Upper lobe of left lung (tissue), 6 donors: ENCODE data around the gene ZPBP. TPM values are rescaled to one million over a fixed set of nuclear protein-coding genes. Genes with fewer than 3 reads are reported as not detected.
"Not testable (repeated sequence)": the region's sequence is repeated elsewhere in the genome, so short reads cannot be mapped to it uniquely, and the experiment has no call there.

ENCODE experiments used
- ATAC-seq, 2 donors: fragments of 200-7000 bp; cut with Tn5 transposase; one replicate each; pipeline ENCODE4 v1.9.1; 2022; ENCODE audit warnings: mild to moderate bottlenecking in 2 of 2, moderate library complexity in 2 of 2; ENCODE audit not compliant: low FRiP score in 2 of 2
- DNase-seq, 2 donors: peaks; one replicate each; pipeline ENCODE4 v3.0.0-alpha.2; 2019 to 2020
- H3K27ac ChIP-seq, 4 donors: fragments of 200-600 bp; sonication (generic); one replicate each; pipeline ENCODE4 v1.5.1; 2016 to 2019
- H3K27me3 ChIP-seq, 4 donors: fragments of 200-600 bp; sonication (generic); one replicate each; pipeline ENCODE4 v1.5.1; 2017 to 2019
- H3K36me3 ChIP-seq, 4 donors: fragments of 200-600 bp; sonication (generic); one replicate each; pipeline ENCODE4 v1.5.1; 2016 to 2019
- H3K4me1 ChIP-seq, 4 donors: fragments of 200-600 bp; sonication (generic); one replicate each; pipeline ENCODE4 v1.5.1; 2018 to 2019
- H3K4me3 ChIP-seq, 4 donors: fragments of 200-600 bp; sonication (generic); one replicate each; pipeline ENCODE4 v1.5.1; 2017 to 2019; ENCODE audit warnings: mild to moderate bottlenecking in 2 of 4, moderate library complexity in 1 of 4
- H3K9me3 ChIP-seq, 4 donors: fragments of 200-600 bp; sonication (generic); one replicate each; pipeline ENCODE4 v1.5.1; 2018 to 2019
- CTCF ChIP-seq, 6 experiments: fragments of 450-650 bp in 4 of 6; fragments of 200-600 bp in 2 of 6; sonication (generic) in 2 of 6; IDR thresholded peaks; one replicate each; pipeline ENCODE4 v1.5.1; 2016 to 2019; ENCODE audit warnings: antibody characterized with exemption in 6 of 6
- EP300 ChIP-seq, 4 donors: sonication (generic); formaldehyde crosslinking; IDR thresholded peaks; one replicate each; pipeline ENCODE4 v1.5.1; 2017; ENCODE audit warnings: antibody characterized with exemption in 4 of 4, control low read depth in 2 of 4
- POLR2A ChIP-seq, 4 donors: fragments of 450-650 bp; IDR thresholded peaks; one replicate each; pipeline ENCODE4 v1.5.1; 2016 to 2017; ENCODE audit warnings: antibody characterized with exemption in 4 of 4, mild to moderate bottlenecking in 2 of 4
- POLR2AphosphoS5 ChIP-seq, 2 donors: sonication (generic); formaldehyde crosslinking; IDR thresholded peaks; one replicate each; pipeline ENCODE4 v1.5.1; 2017; ENCODE audit warnings: antibody characterized with exemption in 2 of 2
- WGBS, 2 donors: methylation state at CpG; one replicate each; pipeline ENCODE4 v1.1.5; 2017 to 2018; 5-methylcytosine and 5-hydroxymethylcytosine counted together
- total RNA-seq, 6 donors: library from RNA; depleted of rRNA in 4 of 6; stranded (reverse); fragments of >200 nt in 4 of 6; gene quantifications; one replicate each; pipeline versions ENCODE4 v1.1.0 to v1.2.1, GENCODE V29; 2016 to 2021
- donor health status: DM: no; HTN: no; CAD: no; lungs with moderate emphysema.
- donor health status: DM: no; HTN: yes; CAD: no; lungs with severe emphysema.

The ZPBP gene
- total RNA-seq, 6 donors from 2014 or later = 0.23 TPM; not detected in 5

GRCh38 chr7:50056131-50056530 lies 36.9 kb downstream of the ZPBP start:
- no peaks in the 10 kb centered on the region for H3K4me1 ChIP-seq

DNA sequence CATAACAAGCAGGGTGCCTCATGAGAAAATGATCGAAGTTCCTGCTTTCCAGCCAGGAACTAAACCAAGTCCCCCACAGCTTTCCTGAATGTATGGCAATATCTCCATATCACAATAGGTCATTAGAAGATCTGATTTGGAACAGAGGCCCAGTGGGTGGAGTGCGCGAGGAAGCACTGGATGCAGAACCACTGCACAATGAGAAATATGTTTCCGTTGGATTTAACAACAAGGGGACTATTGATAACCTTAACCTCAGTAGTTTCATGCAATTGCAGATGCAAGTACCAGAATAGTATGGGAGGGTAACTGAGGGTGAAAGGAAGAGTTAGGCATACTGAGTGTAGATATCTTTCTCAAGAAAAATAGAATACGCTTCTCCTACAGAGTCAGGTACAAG lies 45.3 kb downstream of the ZPBP start:
- H3K27ac ChIP-seq = no peak overlapping the region
- no peak for TF ChIP-seq POLR2A (IDR thresholded peaks at IDR 0.05)
- no peak for TF ChIP-seq POLR2AphosphoS5 (IDR thresholded peaks at IDR 0.05)
- TF ChIP-seq EP300 (IDR thresholded peaks at IDR 0.05) = no peak
- TF ChIP-seq CTCF (IDR thresholded peaks at IDR 0.05) = no peak
- no peaks in the 10 kb centered on the region for H3K27me3 ChIP-seq
- no peak for DNase-seq
- ATAC-seq = no peak
- no peak overlapping the region for H3K4me3 ChIP-seq
- H3K36me3 ChIP-seq = no peaks in the 10 kb centered on the region
- no peaks in the 10 kb centered on the region for H3K9me3 ChIP-seq
- 82 to 90% methylated on average over 5 of the region's 5 CpGs for WGBS, 2 donors
- H3K4me1 ChIP-seq = no peaks in the 10 kb centered on the region

More at GRCh38 chr7:50056131-50056530, 36.9 kb downstream of the ZPBP start:
- 63 to 78% methylated on average over 1 of the region's 1 CpG for WGBS, 2 donors
- H3K4me3 ChIP-seq = no peak overlapping the region
- DNase-seq (no peak), ATAC-seq (no peak)
- no peak overlapping the region for H3K27ac ChIP-seq
- H3K36me3 ChIP-seq = no peaks in the 10 kb centered on the region
- H3K27me3 ChIP-seq = no peaks in the 10 kb centered on the region
- H3K9me3 ChIP-seq = no peaks in the 10 kb centered on the region
- TF ChIP-seq CTCF (IDR thresholded peaks at IDR 0.05) (no peak), EP300 (IDR thresholded peaks at IDR 0.05) (no peak), POLR2AphosphoS5 (IDR thresholded peaks at IDR 0.05) (no peak), POLR2A (IDR thresholded peaks at IDR 0.05) (no peak)

DNA sequence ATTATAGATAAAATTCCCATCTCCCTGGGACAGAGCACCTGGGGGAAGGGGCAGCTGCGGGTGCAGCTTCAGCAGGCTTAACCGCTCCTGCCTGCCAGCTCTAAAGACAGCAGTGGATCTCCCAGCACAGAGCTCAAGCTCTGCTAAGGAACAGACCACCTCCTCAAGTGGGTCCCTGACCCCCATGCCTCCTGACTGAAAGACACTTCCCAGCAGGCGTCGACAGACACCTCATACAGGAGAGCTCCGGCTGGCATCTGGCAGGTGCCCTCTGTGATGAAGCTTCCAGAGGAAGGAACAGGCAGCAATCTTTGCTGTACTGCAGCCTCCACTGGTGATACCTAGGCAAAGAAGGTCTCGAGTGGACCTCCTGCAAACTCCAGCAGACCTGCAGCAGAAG lies 51.9 kb downstream of the ZPBP start:
- H3K4me3 ChIP-seq, ATAC-seq, H3K4me1 ChIP-seq, H3K27me3 ChIP-seq, H3K27ac ChIP-seq, H3K9me3 ChIP-seq, H3K36me3 ChIP-seq, DNase-seq: not testable (repeated sequence)
- 67 to 76% methylated on average over 5 to 6 of the region's 6 CpGs for WGBS, 2 donors

DNA sequence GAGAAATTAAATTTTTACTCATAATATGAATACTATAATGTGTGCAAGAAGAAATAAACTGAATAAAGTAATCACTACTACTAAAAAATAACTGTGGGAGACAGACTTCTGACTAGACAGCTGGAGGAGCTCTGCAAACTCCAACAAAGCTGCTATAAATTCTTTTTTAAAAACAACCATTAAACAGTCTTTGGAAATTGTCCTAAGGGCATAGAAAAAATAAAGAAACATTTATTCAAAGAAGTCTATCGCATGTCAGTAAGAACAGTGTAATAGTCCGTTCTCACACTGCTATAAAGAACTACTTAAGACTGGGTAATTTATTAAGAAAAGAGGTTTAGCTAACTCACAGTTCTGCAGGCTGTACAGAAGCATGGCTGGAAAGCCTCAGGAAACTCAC lies 56.0 kb downstream of the ZPBP start:
- WGBS, 2 donors = 72 to 74% methylated on average over 2 of the region's 2 CpGs
- Histone ChIP-seq H3K36me3 (no peaks in the 10 kb centered on the region), H3K4me1 (no peaks in the 10 kb centered on the region), H3K9me3 (no peaks in the 10 kb centered on the region), H3K4me3 (no peak overlapping the region), H3K27ac (no peak overlapping the region), H3K27me3 (no peaks in the 10 kb centered on the region)
- TF ChIP-seq POLR2AphosphoS5 (IDR thresholded peaks at IDR 0.05) = no peak
- DNase-seq (no peak), ATAC-seq (no peak)

- TF ChIP-seq POLR2A (IDR thresholded peaks at IDR 0.05) = no peak
- Histone ChIP-seq H3K9me3 (no peaks in the 10 kb centered on the region), H3K4me3 (no peak overlapping the region), H3K4me1 (no peaks in the 10 kb centered on the region), H3K27ac (no peak overlapping the region), H3K27me3 (no peaks in the 10 kb centered on the region), H3K36me3 (no peaks in the 10 kb centered on the region)
- ATAC-seq (no peak), DNase-seq (no peak)
- 81 to 88% methylated on average over 4 of the region's 4 CpGs for WGBS, 2 donors
Observed at GRCh38 chr7:50022991-50023390, 70.1 kb downstream of the ZPBP start.

- DNase-seq (no peak), ATAC-seq (no peak)
- H3K9me3 ChIP-seq = no peaks in the 10 kb centered on the region
- TF ChIP-seq POLR2A (IDR thresholded peaks at IDR 0.05) (no peak), CTCF (IDR thresholded peaks at IDR 0.05) (no peak), EP300 (IDR thresholded peaks at IDR 0.05) (no peak), POLR2AphosphoS5 (IDR thresholded peaks at IDR 0.05) (no peak)
- no peak overlapping the region for H3K27ac ChIP-seq
- no peaks in the 10 kb centered on the region for H3K4me1 ChIP-seq
- no peak overlapping the region for H3K4me3 ChIP-seq
- H3K36me3 ChIP-seq = no peaks in the 10 kb centered on the region
- H3K27me3 ChIP-seq = no peaks in the 10 kb centered on the region
- 81% methylated on average over 3 of the region's 3 CpGs for WGBS, 2 donors
Observed at GRCh38 chr7:50022451-50022850, 70.6 kb downstream of the ZPBP start.
